Lung (tissue), 12 donors: ENCODE results near the gene OTULINL. TPM values are rescaled to one million over a fixed set of nuclear protein-coding genes. Genes with fewer than 3 reads are reported as not detected.
A peak's percentile ranks its signal among the peaks of the same experiment; 100 is the strongest.

Source experiments
- ATAC-seq: fragments of 200-7000 bp; cut with Tn5 transposase; one replicate; pipeline ENCODE4 v1.9.1; 2020; ENCODE audit warnings: moderate number of reproducible peaks; ENCODE audit not compliant: insufficient read depth, low FRiP score
- DNase-seq, 3 donors: peaks; one replicate each; pipeline ENCODE4 v3.0.0-alpha.2; 2013 to 2017
- H3K27ac ChIP-seq, 2 donors: one replicate each; pipeline ENCODE4 v1.5.1; 2013; ENCODE audit warnings: mild to moderate bottlenecking in 2 of 2, moderate library complexity in 2 of 2, control low read depth in 1 of 2, inconsistent platforms in 1 of 2, low read depth in 1 of 2, low read length in 1 of 2
- H3K27me3 ChIP-seq, 3 donors: one replicate each; pipeline ENCODE4 v1.5.1; 2013; ENCODE audit warnings: low read length in 2 of 3; ENCODE audit not compliant: control insufficient read depth in 3 of 3, insufficient read depth in 3 of 3
- H3K36me3 ChIP-seq, 4 donors: one replicate each; pipeline ENCODE4 v1.5.1; 2013; ENCODE audit warnings: low read length in 4 of 4, mild to moderate bottlenecking in 1 of 4, moderate library complexity in 1 of 4; ENCODE audit not compliant: control insufficient read depth in 4 of 4, insufficient read depth in 4 of 4
- H3K4me1 ChIP-seq, 5 donors: one replicate each; pipeline ENCODE4 v1.5.1; 2013; ENCODE audit warnings: low read length in 5 of 5, mild to moderate bottlenecking in 2 of 5, moderate library complexity in 1 of 5; ENCODE audit not compliant: control insufficient read depth in 5 of 5, insufficient read depth in 5 of 5
- H3K4me3 ChIP-seq: one replicate; pipeline ENCODE4 v1.5.1; 2013; ENCODE audit warnings: mild to moderate bottlenecking, control low read depth, moderate library complexity
- H3K9ac ChIP-seq, 2 donors: one replicate each; pipeline ENCODE4 v1.5.1; 2013; ENCODE audit warnings: low read length in 2 of 2, control low read depth in 1 of 2; ENCODE audit not compliant: insufficient read depth in 1 of 2
- H3K9me3 ChIP-seq, 4 donors: one replicate each; pipeline ENCODE4 v1.5.1; 2013; ENCODE audit warnings: low read length in 3 of 4, mild to moderate bottlenecking in 1 of 4, moderate library complexity in 1 of 4; ENCODE audit not compliant: control insufficient read depth in 4 of 4, insufficient read depth in 3 of 4
- CTCF ChIP-seq: IDR thresholded peaks from 2 replicates; pipeline ENCODE4 v1.5.1; 2012; ENCODE audit warnings: mild to moderate bottlenecking; ENCODE audit errors: control extremely low read depth, extremely low read depth
- WGBS, 2 donors: extraction: QIAGEN DNeasy Blood & Tissue Kit; methylation state at CpG; one replicate each; pipeline ENCODE4 v1.1.7; 2013; 5-methylcytosine and 5-hydroxymethylcytosine counted together
- polyA plus RNA-seq, 2 donors: library from polyadenylated mRNA; stranded (reverse); fragments of 200-250 nt; gene quantifications; one replicate each; pipeline ENCODE4 v1.2.1, GENCODE V29; 2013
- total RNA-seq, 2 donors: library from RNA; depleted of rRNA in 1 of 2; stranded (reverse); fragments of >200 nt in 1 of 2; gene quantifications; one replicate each; pipeline ENCODE4 v1.2.1, GENCODE V29; 2014 to 2021
- donor health status: control.
- donor health status: control.
- donor health status: Bipolar disorder and iron deficiency.
- donor health status: healthy.
- donor health status: DM: yes; HTN: yes; CAD: no.

OTULINL gene
- total and polyA plus RNA-seq, 4 donors, result 19.7 to 59.9 (median 30.0) TPM

- no peak for TF ChIP-seq CTCF
- Histone ChIP-seq H3K4me1 (no peaks in the 10 kb centered on the region), H3K27ac (no peak overlapping the region), H3K4me3 (no peak overlapping the region), H3K27me3 (no peaks in the 10 kb centered on the region), H3K36me3 (peaks cover 0 to 6% (median 0%) of the 10 kb centered on the region in 4 donors), H3K9me3 (no peaks in the 10 kb centered on the region), H3K9ac (no peak overlapping the region)
- DNase-seq, result no peak
- ATAC-seq, result no peak
- WGBS, 2 donors, result 92 to 96% methylated on average over 4 of the region's 4 CpGs
Measured at GRCh38 chr5:14615365-14615764, 33.8 kb downstream of the OTULINL start.

GRCh38 chr5:14617441-14617840 is 35.8 kb downstream of the OTULINL start:
- no peaks in the 10 kb centered on the region for H3K27me3 ChIP-seq
- no peak for ATAC-seq
- H3K9ac ChIP-seq, result no peak overlapping the region
- no peak for TF ChIP-seq CTCF
- no peaks in the 10 kb centered on the region for H3K9me3 ChIP-seq
- DNase-seq, result no peak
- peaks cover 0 to 3% (median 0%) of the 10 kb centered on the region in 4 donors for H3K36me3 ChIP-seq
- H3K27ac ChIP-seq, result no peak overlapping the region
- no peak overlapping the region for H3K4me3 ChIP-seq
- no peaks in the 10 kb centered on the region for H3K4me1 ChIP-seq
- WGBS, 2 donors, result 92 to 97% methylated on average over 4 of the region's 4 CpGs

GRCh38 chr5:14627270-14627669 is 45.7 kb downstream of the OTULINL start:
- Histone ChIP-seq H3K9ac (no peak overlapping the region), H3K9me3 (no peaks in the 10 kb centered on the region), H3K27ac (no peak overlapping the region), H3K4me1 (no peaks in the 10 kb centered on the region), H3K27me3 (no peaks in the 10 kb centered on the region), H3K4me3 (no peak overlapping the region), H3K36me3 (no peaks in the 10 kb centered on the region)
- DNase-seq, result no peak
- ATAC-seq, result no peak
- no peak for TF ChIP-seq CTCF

- Histone ChIP-seq H3K27me3 (no peaks in the 10 kb centered on the region), H3K9ac (no peak overlapping the region), H3K9me3 (no peaks in the 10 kb centered on the region), H3K36me3 (no peaks in the 10 kb centered on the region), H3K4me3 (no peak overlapping the region), H3K27ac (no peak overlapping the region), H3K4me1 (no peaks in the 10 kb centered on the region)
- TF ChIP-seq CTCF, result no peak
- DNase-seq, result peak; percentile 44 to 82 (median 51)
- no peak for ATAC-seq
- 7 to 8% methylated on average over 3 of the region's 3 CpGs for WGBS, 2 donors
Measured at GRCh38 chr5:14628346-14628745, 46.8 kb downstream of the OTULINL start.
